ENCODE data around the gene RNF13.
"Not testable (repeated sequence)": the region's sequence is repeated elsewhere in the genome, so short reads cannot be mapped to it uniquely, and the experiment has no call there.

The RNF13 gene

GRCh38 chr3:149933858-149934257 is 120.8 kb downstream of the RNF13 start:
- no peak for DNase-seq (ENCODE audit: low spot score)
- in situ Hi-C loops (cut with MboI; ENCODE audit: low pct_unique_long_range_greater_than_20kb, low sequenced_read_pairs, unreplicated experiment) = loop anchor here (25.0 kb wide), 1 partner anchor 578 kb away; no protein-coding TSS in a partner anchor
- TF ChIP-seq CTCF (IDR thresholded peaks at IDR 0.05; ENCODE audit: extremely low read depth, insufficient read depth, missing control alignments) = no peak

- in situ Hi-C loops (cut with MboI; ENCODE audit: low pct_unique_long_range_greater_than_20kb, low sequenced_read_pairs, unreplicated experiment) = loop anchor here (25.0 kb wide), 1 partner anchor 578 kb away; no protein-coding TSS in a partner anchor
- no peak for DNase-seq (ENCODE audit: low spot score)
- TF ChIP-seq CTCF (IDR thresholded peaks at IDR 0.05; ENCODE audit: extremely low read depth, insufficient read depth, missing control alignments) = no peak
Observed at GRCh38 chr3:149934524-149934923, 121.5 kb downstream of the RNF13 start.

GRCh38 chr3:149936812-149937230 is 123.8 kb downstream of the RNF13 start:
- peak; percentile 76 for TF ChIP-seq CTCF (IDR thresholded peaks at IDR 0.05; ENCODE audit: extremely low read depth, insufficient read depth, missing control alignments)
- in situ Hi-C loops (cut with MboI; ENCODE audit: low pct_unique_long_range_greater_than_20kb, low sequenced_read_pairs, unreplicated experiment) = loop anchor here (25.0 kb wide), 1 partner anchor 575 kb away; no protein-coding TSS in a partner anchor
- DNase-seq (ENCODE audit: low spot score) = peak; percentile 31

- not testable (repeated sequence) for DNase-seq (ENCODE audit: low spot score)
- in situ Hi-C loops (cut with MboI; ENCODE audit: low pct_unique_long_range_greater_than_20kb, low sequenced_read_pairs, unreplicated experiment) = loop anchor here (25.0 kb wide), 1 partner anchor 574 kb away; no protein-coding TSS in a partner anchor
Observed at GRCh38 chr3:149938392-149939055, 125.5 kb downstream of the RNF13 start.

GRCh38 chr3:149941186-149941585 is 128.2 kb downstream of the RNF13 start:
- DNase-seq (ENCODE audit: low spot score) = no peak
- in situ Hi-C loops (cut with MboI; ENCODE audit: low pct_unique_long_range_greater_than_20kb, low sequenced_read_pairs, unreplicated experiment) = loop anchor here (25.0 kb wide), 1 partner anchor 571 kb away; no protein-coding TSS in a partner anchor
- TF ChIP-seq CTCF (IDR thresholded peaks at IDR 0.05; ENCODE audit: extremely low read depth, insufficient read depth, missing control alignments) = no peak

GRCh38 chr3:149941946-149942345 is 128.9 kb downstream of the RNF13 start:
- no peak for TF ChIP-seq CTCF (IDR thresholded peaks at IDR 0.05; ENCODE audit: extremely low read depth, insufficient read depth, missing control alignments)
- in situ Hi-C loops (cut with MboI; ENCODE audit: low pct_unique_long_range_greater_than_20kb, low sequenced_read_pairs, unreplicated experiment) = loop anchor here (25.0 kb wide), 1 partner anchor 570 kb away; no protein-coding TSS in a partner anchor
- no peak for DNase-seq (ENCODE audit: low spot score)

- DNase-seq (ENCODE audit: low spot score) = no peak
- TF ChIP-seq CTCF (IDR thresholded peaks at IDR 0.05; ENCODE audit: extremely low read depth, insufficient read depth, missing control alignments) = no peak
- in situ Hi-C loops (cut with MboI; ENCODE audit: low pct_unique_long_range_greater_than_20kb, low sequenced_read_pairs, unreplicated experiment) = loop anchor here (25.0 kb wide), 1 partner anchor 570 kb away; no protein-coding TSS in a partner anchor
Observed at GRCh38 chr3:149942409-149942808, 129.4 kb downstream of the RNF13 start.

GRCh38 chr3:149943966-149944365 is 131.0 kb downstream of the RNF13 start:
- in situ Hi-C loops (cut with MboI; ENCODE audit: low pct_unique_long_range_greater_than_20kb, low sequenced_read_pairs, unreplicated experiment) = loop anchor here (25.0 kb wide), 1 partner anchor 568 kb away; no protein-coding TSS in a partner anchor
- not testable (repeated sequence) for DNase-seq (ENCODE audit: low spot score)
